ELR (cell line): ENCODE data around the gene MAGI2.

Experiments
- DNase-seq: peaks from one replicate; pipeline ENCODE4 v3.0.0-alpha.2; 2015; ENCODE audit warnings: low read depth

MAGI2 gene

DNA sequence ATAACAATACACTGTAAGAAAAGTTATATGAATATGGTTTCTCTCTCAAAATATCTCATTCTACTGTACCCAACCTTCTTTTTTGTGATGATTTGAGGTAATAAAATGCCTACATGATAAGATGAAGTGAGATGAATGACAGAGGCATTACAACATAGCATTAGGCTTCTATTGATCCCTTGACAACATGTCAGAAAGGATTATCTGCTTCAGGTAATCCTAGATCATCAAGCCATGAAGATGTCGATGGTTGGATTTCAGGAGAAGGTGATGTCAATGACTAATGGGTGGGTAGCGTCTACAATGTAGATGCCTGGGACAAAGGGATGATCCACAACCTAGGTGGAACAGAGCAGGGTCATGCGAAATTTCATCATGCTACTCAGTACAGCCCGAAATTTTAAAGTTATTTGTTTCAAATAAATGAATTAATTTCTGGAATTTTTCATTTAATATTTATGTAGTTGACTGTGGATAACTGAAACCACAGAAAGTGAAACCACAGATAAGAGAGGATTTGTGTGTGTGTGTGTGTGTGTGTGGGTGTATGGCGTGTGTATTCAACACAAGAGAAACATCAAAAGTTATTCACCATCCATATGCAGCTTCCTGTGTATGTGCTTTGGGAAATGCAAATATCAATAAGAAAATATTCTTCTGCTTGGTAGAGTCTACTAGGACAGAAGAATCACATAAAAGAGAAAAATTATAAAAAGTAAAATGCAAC, 77.0 kb downstream of the MAGI2 start:
- no peak for DNase-seq

DNA sequence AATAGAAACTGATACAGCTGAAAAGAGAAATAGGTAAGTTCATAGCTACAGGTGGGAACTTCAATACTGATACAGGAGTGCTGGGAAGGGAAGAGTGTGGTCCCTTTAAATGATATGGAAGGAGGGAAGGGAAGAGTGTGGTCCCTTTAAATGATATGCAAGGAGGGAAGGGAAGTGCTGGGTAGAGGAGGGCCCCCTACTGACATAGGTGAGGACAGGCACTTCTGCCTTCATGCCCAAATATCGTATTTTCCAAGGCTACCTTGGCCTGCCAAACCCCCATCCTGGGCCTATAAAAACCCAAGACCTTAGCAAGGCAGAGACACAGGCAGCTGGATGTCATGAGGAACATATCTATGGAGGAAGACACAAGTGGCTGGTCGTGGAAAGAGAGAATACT, 92.3 kb downstream of the MAGI2 start:
- peak; percentile 4 for DNase-seq

- no peak for DNase-seq
Observed at GRCh38 chr7:79359827-79360226, 93.6 kb downstream of the MAGI2 start.

- no peak for DNase-seq
Observed at GRCh38 chr7:79357101-79357500, 96.4 kb downstream of the MAGI2 start.

DNA sequence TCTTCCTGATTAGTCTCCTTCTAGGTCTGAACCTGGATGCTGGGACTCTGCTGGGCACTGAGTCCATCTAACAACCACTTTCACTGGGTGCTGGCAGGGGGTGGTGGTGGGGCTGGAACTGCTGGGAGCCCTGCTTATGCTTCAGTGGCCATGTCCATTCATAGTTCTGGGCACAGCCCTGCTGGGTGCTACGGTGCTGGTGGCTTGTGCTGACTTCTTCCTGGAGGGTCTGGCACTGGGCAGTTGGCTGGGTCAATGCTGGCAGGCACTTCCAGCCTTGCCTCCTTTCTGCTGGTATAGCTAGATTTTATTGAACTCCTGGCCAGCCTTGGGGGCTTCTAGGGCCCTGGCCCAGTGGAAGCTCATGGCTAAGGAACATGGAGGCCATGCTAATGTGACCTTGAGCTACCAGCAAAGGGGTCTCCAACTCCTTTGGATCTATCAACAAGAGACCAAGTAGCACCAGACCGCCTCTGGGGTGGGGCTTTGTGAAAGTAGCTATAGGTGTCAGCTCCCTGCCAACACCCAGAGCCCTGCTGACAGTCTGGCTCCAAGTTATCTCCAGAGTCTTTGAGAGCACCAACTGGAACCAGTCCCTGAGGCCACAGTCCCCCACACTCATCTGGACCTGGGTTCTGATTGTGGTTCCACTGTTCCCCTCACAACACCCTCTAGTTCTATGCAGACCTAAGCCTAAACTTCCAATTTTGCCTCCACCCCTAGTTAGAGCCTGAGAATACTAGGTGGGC, 99.6 kb downstream of the MAGI2 start:
- no peak for DNase-seq

GRCh38 chr7:79352323-79352722, 101.1 kb downstream of the MAGI2 start:
- DNase-seq, result no peak

DNA sequence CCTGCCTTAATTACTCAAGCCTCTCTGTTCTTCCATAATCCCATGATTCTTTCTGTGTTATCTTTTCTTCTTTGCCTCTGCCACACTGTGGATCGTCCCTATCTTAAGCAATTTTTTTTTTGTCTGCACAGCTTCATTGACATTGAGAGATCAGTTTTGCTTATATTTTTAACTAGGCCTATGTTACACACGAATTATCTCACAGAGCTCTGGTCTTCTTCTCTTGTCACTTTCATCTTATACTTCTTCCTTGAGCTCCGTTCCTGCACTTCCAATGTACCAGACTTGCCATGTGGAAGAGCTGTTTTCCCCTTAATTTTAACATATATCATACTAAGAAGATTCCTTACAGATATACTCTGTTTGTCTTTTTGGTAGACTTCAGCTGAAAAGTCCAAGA, 106.1 kb downstream of the MAGI2 start:
- no peak for DNase-seq

DNA sequence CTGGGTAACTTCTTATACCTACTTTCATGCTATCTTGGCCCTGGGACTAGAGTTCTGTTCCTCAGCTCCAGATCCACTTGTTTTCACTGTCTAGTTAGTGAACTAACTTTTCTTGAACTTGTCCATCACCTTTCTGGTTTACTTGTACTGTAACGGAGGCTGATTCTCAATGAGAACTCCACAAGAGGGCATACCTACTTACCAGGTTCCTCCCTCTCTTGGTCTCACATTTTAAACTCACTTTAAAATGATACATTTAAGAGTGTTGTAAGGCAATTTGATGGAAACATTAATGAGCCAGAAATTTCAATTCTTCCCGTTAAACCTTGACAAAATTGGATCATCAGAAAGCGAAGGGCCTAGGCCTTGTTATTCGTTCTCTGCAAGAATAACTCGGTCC, 111.6 kb downstream of the MAGI2 start:
- no peak for DNase-seq

DNA sequence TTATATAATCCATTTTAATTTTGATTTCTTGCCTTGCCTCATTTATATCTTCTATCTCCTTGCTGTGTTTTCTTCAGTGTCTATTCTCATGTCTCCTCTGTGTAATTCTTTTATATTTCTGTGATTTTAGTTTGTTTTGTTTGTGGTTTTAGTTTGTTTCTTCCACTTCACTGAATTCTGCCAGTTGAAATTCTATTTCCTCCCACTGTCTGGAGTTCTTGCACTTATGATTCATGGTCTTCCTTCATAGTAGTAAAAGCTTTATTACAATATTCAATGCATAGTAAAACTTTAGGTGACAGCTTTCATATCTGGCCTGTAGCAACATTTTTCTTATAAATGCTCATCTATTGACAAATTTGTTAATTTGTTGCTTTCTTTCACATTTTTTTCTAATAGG, 113.3 kb downstream of the MAGI2 start:
- DNase-seq, result no peak

DNA sequence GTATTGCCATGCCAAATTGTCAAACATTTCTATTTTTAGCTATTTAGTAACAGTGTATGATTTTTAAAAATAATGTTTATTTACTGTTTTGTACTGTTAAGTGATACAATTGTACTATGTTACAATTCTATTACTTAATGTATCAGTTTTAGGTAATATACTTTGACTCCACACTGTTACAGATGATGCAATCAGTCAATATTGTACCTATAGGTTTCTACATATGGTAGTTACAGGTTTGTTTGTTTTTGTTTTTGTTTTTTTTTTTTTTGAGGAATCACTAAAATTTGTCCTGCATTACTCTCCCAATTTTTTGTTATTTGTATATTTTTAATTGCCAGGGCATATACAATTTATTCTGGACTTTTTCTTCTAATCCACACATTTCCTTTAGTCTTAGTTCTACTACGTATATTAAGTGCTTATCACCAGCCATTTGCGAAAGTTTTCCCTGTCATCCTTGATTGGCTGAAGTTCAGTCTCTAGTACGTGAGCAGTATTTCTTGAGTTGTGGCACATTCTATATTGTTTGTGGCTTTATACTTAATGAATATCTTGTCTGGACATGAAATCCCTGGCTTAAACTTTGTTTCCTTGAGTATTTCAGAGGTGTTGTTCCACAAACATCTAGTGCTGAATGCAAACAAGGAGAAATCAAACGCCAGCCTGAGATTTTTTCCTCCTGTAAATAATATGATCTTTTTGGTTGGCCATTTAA, 114.1 kb downstream of the MAGI2 start:
- DNase-seq, result no peak

DNA sequence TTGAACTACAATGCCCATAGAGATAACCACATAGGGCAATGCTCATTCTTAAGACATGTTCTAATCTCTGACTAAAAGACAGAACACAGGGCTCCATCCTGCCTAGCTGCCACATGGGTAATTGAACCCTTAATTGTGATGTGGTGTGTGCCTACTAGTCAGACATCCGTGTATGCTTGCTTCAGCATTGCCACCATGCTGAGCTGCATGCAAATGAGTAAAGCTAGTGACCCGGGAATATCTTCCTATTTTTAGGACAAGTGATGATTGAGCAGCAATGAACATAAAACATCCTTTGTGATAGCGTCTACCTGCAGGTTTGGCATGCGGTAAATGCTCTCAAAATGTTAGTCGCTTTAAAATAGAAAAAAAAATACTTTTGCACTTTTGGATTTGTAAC, 115.8 kb downstream of the MAGI2 start:
- DNase-seq, result no peak

GRCh38 chr7:79334841-79335240, 118.6 kb downstream of the MAGI2 start:
- peak; percentile 22 for DNase-seq

- DNase-seq, result no peak
Observed at GRCh38 chr7:79334334-79334733, 119.1 kb downstream of the MAGI2 start.

DNA sequence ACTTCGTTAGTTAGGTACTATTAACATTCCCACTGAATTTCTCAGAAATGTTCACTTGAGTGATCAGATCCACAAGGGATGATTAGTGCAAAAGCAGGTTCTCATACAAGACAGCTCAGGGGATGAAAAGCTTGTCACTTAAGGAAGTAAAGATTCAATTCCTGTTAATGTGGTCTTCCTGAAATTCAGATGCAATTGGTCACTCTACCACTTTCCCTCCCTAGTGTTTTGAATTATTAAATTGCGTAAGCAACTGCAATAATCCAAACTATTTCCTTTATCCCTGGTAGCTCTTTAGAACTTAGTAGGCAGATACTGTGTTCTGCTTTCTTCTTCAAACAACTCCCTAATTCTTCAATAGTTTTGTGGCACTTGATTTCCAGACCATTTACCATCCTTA, 121.4 kb downstream of the MAGI2 start:
- DNase-seq, result peak; percentile 22

- no peak for DNase-seq
Observed at GRCh38 chr7:79329464-79329863, 124.0 kb downstream of the MAGI2 start.

GRCh38 chr7:79320741-79321473, 132.6 kb downstream of the MAGI2 start:
- no peak for DNase-seq

DNA sequence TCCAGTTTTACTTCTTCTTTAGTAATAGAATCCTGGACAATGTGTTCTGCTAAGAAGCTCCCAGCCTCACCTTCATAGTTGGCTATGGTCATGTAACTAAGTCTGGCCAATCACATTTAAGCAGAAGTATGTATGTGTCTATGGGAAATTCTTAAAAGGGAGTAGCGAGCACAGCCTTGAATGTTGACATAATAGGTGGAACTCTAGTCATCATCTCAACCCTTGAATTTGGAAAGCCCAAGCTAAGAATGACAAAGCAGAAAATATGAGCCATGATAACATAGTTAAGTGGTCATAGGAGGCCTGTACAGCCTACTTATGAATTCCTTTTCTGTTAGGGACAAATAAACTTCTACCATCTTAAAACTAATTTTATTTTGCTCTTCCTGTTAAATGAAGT, 134.1 kb downstream of the MAGI2 start:
- DNase-seq, result no peak

DNA sequence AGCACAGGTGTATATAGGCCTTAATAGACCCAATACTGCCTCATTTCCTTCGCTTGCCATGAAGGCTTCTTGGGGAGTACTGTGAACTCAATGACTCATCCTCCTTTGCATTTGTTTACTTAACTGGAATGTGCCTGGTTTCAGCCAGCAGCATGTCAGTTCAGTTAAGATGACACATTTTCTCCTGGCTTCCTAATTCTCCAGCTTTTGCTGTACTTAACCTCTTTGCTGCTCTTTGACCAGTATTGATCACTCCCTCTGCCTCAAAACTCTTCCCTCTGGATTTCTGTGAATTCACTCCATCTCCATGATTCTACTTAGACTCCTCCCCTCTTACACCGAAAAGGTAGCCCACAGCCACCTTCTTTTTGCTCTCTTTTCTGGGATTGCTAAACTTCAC, 135.7 kb downstream of the MAGI2 start:
- peak; percentile 94 for DNase-seq

DNA sequence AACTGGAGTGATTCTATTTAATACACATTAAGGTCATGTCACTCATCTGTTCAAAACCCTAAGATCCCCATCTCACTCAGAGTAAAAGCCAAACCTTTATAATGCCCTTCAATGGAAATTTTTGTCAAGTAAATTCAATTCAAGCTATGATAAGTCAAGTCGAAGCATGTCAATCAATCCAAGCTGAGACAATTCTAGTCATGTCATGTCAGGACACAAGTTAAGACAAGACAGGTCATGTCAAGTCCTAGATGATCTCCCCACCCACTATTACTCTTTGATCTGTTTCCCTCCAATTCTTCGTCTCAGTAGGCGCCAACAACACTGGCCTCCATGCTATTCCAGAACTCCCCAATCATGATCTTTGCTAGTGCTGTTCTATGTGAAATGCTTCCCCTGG, 141.4 kb downstream of the MAGI2 start:
- no peak for DNase-seq

DNA sequence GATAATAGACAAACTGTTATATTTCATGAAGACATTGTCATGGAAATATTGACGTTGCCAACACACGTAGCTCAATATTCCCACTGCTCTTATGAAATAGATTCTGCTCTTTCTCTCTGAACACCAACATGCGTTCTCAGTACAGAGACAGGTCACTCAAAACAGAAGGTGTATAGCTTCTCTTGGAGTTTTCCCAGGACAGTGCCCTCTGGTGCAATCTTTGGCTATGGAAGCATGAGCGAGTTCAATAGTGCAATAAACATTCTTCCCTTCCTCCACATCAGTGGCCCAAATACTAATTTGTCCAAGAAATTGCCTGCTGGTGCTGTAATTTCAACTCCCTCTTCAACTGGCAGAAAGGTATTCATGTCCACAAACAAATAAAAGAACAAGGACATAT, 145.3 kb downstream of the MAGI2 start:
- DNase-seq, result no peak

DNA sequence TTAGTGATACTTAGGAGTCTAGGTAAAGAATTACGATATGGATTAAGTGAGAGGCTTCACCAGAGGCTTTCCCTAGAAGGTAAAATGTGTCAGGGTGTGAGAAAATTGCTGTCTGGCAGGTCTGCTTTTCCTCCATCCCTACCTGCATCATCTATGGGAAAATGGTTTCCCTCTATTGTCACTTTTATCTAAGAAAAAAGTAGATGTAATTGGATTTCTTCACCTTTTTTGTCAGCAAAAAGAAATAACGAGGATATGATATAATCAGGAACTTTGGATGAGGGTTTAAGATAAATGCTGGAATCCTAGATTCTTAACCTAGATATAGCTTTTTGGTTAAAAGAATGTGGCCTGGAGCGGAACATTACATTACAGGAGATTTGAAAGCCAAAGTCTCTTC, 146.1 kb downstream of the MAGI2 start:
- no peak for DNase-seq

GRCh38 chr7:79304711-79305110, 148.8 kb downstream of the MAGI2 start:
- no peak for DNase-seq
